Neural progenitor cell (in vitro differentiated cells): ENCODE measurements around the gene OMG. TPM values are rescaled to one million over a fixed set of nuclear protein-coding genes. Genes with fewer than 3 reads are reported as not detected.

Experiments used
- DNase-seq: peaks from one replicate; pipeline ENCODE4 v3.0.0-alpha.2; 2016; ENCODE audit warnings: low spot score
- H2AFZ ChIP-seq: fragments of 200-600 bp; sonication (generic); replicated peaks from 2 replicates; pipeline ENCODE4 v1.6.1; 2016; ENCODE audit warnings: antibody characterized with exemption
- H3F3A ChIP-seq: fragments of 200-600 bp; sonication (generic); 2 replicates; pipeline ENCODE4 v1.6.1; 2016; ENCODE audit warnings: antibody characterized with exemption, low read depth
- H3K27ac ChIP-seq: fragments of 200-600 bp; sonication (generic); 2 replicates; pipeline ENCODE4 v1.5.1; 2016; ENCODE audit warnings: mild to moderate bottlenecking
- H3K27me3 ChIP-seq: fragments of 200-600 bp; sonication (generic); 2 replicates; pipeline ENCODE4 v1.6.1; 2016; ENCODE audit warnings: mild to moderate bottlenecking, moderate library complexity
- H3K36me3 ChIP-seq: fragments of 200-600 bp; sonication (generic); 2 replicates; pipeline ENCODE4 v1.5.1; 2016
- H3K4me1 ChIP-seq: fragments of 200-600 bp; sonication (generic); 2 replicates; pipeline ENCODE4 v1.6.1; 2016; ENCODE audit warnings: mixed run types
- H3K4me2 ChIP-seq: fragments of 200-600 bp; sonication (generic); 2 replicates; pipeline ENCODE4 v1.6.1; 2016
- H3K4me3 ChIP-seq: fragments of 200-600 bp; sonication (generic); 2 replicates; pipeline ENCODE4 v1.5.1; 2016
- H3K79me2 ChIP-seq: fragments of 200-600 bp; sonication (generic); 2 replicates; pipeline ENCODE4 v1.6.1; 2016; ENCODE audit warnings: low read depth
- H3K9ac ChIP-seq: fragments of 200-600 bp; sonication (generic); 2 replicates; pipeline ENCODE4 v1.6.1; 2016
- H3K9me3 ChIP-seq: fragments of 200-600 bp; sonication (generic); 2 replicates; pipeline ENCODE4 v1.5.1; 2016; ENCODE audit warnings: low read depth
- H4K20me1 ChIP-seq: fragments of 200-600 bp; sonication (generic); 2 replicates; pipeline ENCODE4 v1.6.1; 2016; ENCODE audit warnings: low read depth
- H3K27ac Mint-ChIP-seq: 3 replicates; pipeline ENCODE4 v1.8.0; 2021; ENCODE audit warnings: mixed read lengths
- H3K27me3 Mint-ChIP-seq: 2 replicates; pipeline ENCODE4 v1.8.0; 2022; ENCODE audit warnings: low read depth, mild to moderate bottlenecking, inconsistent platforms, moderate library complexity, mixed read lengths; ENCODE audit not compliant: insufficient read depth
- H3K36me3 Mint-ChIP-seq: 3 replicates; pipeline ENCODE4 v1.8.0; 2021; ENCODE audit warnings: mixed read lengths
- H3K4me1 Mint-ChIP-seq: 3 replicates; pipeline ENCODE4 v1.8.0; 2021; ENCODE audit warnings: mixed read lengths
- H3K4me3 Mint-ChIP-seq: 3 replicates; pipeline ENCODE4 v1.8.0; 2021; ENCODE audit warnings: mild to moderate bottlenecking, moderate library complexity, mixed read lengths
- H3K9me3 Mint-ChIP-seq: 3 replicates; pipeline ENCODE4 v1.8.0; 2020; ENCODE audit warnings: mixed read lengths
- EZH2 ChIP-seq: fragments of 200-600 bp; sonication (generic); IDR thresholded peaks from 2 replicates; pipeline ENCODE4 v1.6.1; 2017; ENCODE audit warnings: antibody characterized with exemption, mild to moderate bottlenecking, moderate library complexity
- EZH2phosphoT487 ChIP-seq: fragments of 200-600 bp; sonication (generic); IDR thresholded peaks from 2 replicates; pipeline ENCODE4 v1.6.1; 2017; ENCODE audit warnings: antibody characterized with exemption
- total RNA-seq: library from RNA; depleted of rRNA; stranded (reverse); fragments of >200 nt; gene quantifications from 2 replicates; pipeline ENCODE4 v1.2.3, GENCODE V29; 2015; ENCODE audit warnings: low replicate concordance
- TF ChIP-seq, protein P1 (sequence below): fragments of 200-600 bp; sonication (generic); IDR thresholded peaks from 2 replicates; pipeline ENCODE4 v1.5.1; 2017; ENCODE audit warnings: antibody characterized with exemption, mild to moderate bottlenecking

OMG gene
- total RNA-seq, 1 donor from 2014 or later, result not detected

- peaks cover 3% of the 10 kb centered on the region for H3K36me3 Mint-ChIP-seq
- no peaks in the 10 kb centered on the region for H3K4me1 Mint-ChIP-seq
- no peak overlapping the region for H3K27ac Mint-ChIP-seq
Observed at GRCh38 chr17:31254654-31255053, 42.4 kb downstream of the OMG start.

DNA sequence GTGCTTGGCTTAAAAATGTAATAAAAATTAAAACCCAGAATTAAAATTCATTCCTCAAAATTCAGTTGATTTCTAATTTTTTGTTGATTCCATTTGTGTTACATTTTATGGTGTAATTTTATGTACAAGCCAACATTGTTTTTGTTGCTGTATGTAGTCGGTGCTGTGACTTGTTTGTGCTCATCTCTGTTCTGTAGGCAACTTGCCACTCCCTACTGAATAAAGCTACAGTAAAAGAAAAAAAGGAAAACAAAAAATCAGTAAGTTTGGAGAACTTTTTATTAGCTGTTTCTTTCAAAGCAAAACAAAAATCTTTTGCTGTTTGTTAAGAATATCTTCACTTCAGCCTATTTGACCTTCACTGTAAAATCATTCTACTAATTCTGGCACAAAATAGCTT lies 44.3 kb downstream of the OMG start:
- H3K27me3 ChIP-seq, result no peaks in the 10 kb centered on the region
- DNase-seq, result no peak
- H4K20me1 ChIP-seq, result no peaks in the 10 kb centered on the region
- no peaks in the 10 kb centered on the region for H3K4me1 ChIP-seq
- H3K27me3 Mint-ChIP-seq, result no peaks in the 10 kb centered on the region
- H3K4me2 ChIP-seq, result no peak overlapping the region
- H3K27ac ChIP-seq, result no peak overlapping the region
- no peak overlapping the region for H3K4me3 Mint-ChIP-seq
- no peak overlapping the region for H2AFZ ChIP-seq
- no peak overlapping the region for H3K9ac ChIP-seq
- H3K27ac Mint-ChIP-seq, result no peak overlapping the region
- H3K79me2 ChIP-seq, result no peaks in the 10 kb centered on the region
- TF ChIP-seq EZH2phosphoT487 (no peak), EZH2 (no peak)
- TF ChIP-seq, protein P1, sequence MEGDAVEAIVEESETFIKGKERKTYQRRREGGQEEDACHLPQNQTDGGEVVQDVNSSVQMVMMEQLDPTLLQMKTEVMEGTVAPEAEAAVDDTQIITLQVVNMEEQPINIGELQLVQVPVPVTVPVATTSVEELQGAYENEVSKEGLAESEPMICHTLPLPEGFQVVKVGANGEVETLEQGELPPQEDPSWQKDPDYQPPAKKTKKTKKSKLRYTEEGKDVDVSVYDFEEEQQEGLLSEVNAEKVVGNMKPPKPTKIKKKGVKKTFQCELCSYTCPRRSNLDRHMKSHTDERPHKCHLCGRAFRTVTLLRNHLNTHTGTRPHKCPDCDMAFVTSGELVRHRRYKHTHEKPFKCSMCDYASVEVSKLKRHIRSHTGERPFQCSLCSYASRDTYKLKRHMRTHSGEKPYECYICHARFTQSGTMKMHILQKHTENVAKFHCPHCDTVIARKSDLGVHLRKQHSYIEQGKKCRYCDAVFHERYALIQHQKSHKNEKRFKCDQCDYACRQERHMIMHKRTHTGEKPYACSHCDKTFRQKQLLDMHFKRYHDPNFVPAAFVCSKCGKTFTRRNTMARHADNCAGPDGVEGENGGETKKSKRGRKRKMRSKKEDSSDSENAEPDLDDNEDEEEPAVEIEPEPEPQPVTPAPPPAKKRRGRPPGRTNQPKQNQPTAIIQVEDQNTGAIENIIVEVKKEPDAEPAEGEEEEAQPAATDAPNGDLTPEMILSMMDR, result no peak
- H3K9me3 Mint-ChIP-seq, result no peaks in the 10 kb centered on the region
- H3F3A ChIP-seq, result no peaks in the 10 kb centered on the region
- no peaks in the 10 kb centered on the region for H3K9me3 ChIP-seq
- H3K36me3 Mint-ChIP-seq, result peaks cover 7% of the 10 kb centered on the region
- no peak overlapping the region for H3K4me3 ChIP-seq
- peaks cover 5% of the 10 kb centered on the region for H3K36me3 ChIP-seq
- no peaks in the 10 kb centered on the region for H3K4me1 Mint-ChIP-seq

More at GRCh38 chr17:31254654-31255053, 42.4 kb downstream of the OMG start:
- TF ChIP-seq EZH2phosphoT487, result no peak
- no peak for TF ChIP-seq EZH2
- no peak overlapping the region for H2AFZ ChIP-seq
- Mint-ChIP-seq H3K4me3 (no peak overlapping the region), H3K9me3 (no peaks in the 10 kb centered on the region), H3K27me3 (no peaks in the 10 kb centered on the region)
- no peak for DNase-seq
- H3K27ac ChIP-seq, result no peak overlapping the region
- no peak overlapping the region for H3K9ac ChIP-seq
- H3K36me3 ChIP-seq, result peaks cover 9% of the 10 kb centered on the region
- no peaks in the 10 kb centered on the region for H3F3A ChIP-seq
- no peaks in the 10 kb centered on the region for H4K20me1 ChIP-seq
- H3K27me3 ChIP-seq, result no peaks in the 10 kb centered on the region
- no peak overlapping the region for H3K4me3 ChIP-seq
- no peak overlapping the region for H3K4me2 ChIP-seq
- no peaks in the 10 kb centered on the region for H3K79me2 ChIP-seq
- H3K4me1 ChIP-seq, result no peaks in the 10 kb centered on the region
- no peaks in the 10 kb centered on the region for H3K9me3 ChIP-seq

- H3K27me3 ChIP-seq, result no peaks in the 10 kb centered on the region
- H3K4me3 Mint-ChIP-seq, result no peak overlapping the region
- H3K9ac ChIP-seq, result no peak overlapping the region
- no peaks in the 10 kb centered on the region for H3K27me3 Mint-ChIP-seq
- no peaks in the 10 kb centered on the region for H3K9me3 ChIP-seq
- H3K4me2 ChIP-seq, result no peak overlapping the region
- peaks cover 5% of the 10 kb centered on the region for H3K36me3 ChIP-seq
- H2AFZ ChIP-seq, result no peak overlapping the region
- TF ChIP-seq EZH2phosphoT487, result no peak
- TF ChIP-seq EZH2, result no peak
- TF ChIP-seq, protein P1, result no peak
- no peak overlapping the region for H3K27ac ChIP-seq
- no peaks in the 10 kb centered on the region for H3F3A ChIP-seq
- no peak overlapping the region for H3K27ac Mint-ChIP-seq
- H4K20me1 ChIP-seq, result no peaks in the 10 kb centered on the region
- peaks cover 10% of the 10 kb centered on the region for H3K36me3 Mint-ChIP-seq
- H3K4me1 Mint-ChIP-seq, result no peaks in the 10 kb centered on the region
- no peaks in the 10 kb centered on the region for H3K9me3 Mint-ChIP-seq
- no peak overlapping the region for H3K4me3 ChIP-seq
- no peaks in the 10 kb centered on the region for H3K79me2 ChIP-seq
- no peak for DNase-seq
- no peaks in the 10 kb centered on the region for H3K4me1 ChIP-seq
Observed at GRCh38 chr17:31251970-31252328, 45.1 kb downstream of the OMG start.

DNA sequence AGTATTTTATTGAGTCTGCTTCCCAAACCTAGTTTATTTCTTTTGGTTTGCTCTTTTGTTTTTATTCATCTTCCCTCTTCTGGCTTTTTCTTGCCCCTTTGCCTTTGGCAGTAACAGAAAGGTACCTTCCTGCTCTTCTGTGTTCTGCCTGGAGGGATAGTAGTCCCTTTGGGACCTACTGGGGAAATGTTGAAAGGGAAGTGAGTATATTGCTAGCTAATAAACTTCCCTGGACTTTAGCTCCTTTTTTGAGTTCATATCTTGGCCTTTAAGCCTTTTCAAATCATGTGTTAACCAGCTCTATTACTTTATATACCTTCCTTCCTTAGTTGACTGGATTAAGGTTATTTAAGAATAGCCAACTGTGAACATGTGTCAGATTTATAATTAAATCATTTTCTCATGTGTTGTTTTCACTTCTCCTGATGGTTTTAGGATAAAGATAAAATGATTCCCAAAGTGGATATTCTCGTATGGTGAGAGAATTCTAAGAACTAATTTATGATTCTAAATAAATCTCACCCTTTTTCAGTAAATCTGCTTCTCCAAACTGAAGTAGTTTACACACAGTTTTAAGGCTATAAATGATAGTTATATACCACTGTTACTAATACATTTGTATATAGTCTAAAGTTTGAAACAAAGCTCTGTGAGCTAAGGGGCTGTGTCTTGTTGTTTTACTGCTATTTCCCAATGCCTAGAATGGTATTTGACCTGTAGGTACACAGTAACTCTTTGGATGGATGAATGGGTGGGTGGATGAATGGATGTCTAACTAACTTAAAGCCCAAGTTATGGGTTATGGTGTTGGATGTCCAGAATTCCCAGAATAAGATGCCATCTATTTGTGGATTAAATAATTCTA lies 45.7 kb downstream of the OMG start:
- no peak overlapping the region for H3K27ac Mint-ChIP-seq
- no peak for DNase-seq
- H3K4me1 ChIP-seq, result no peaks in the 10 kb centered on the region

More for the DNA sequence above, 45.7 kb downstream of the OMG start:
- H3K4me3 Mint-ChIP-seq, result no peak overlapping the region
- no peaks in the 10 kb centered on the region for H3K27me3 ChIP-seq
- no peaks in the 10 kb centered on the region for H3K4me1 Mint-ChIP-seq
- H3K36me3 ChIP-seq, result peaks cover 5% of the 10 kb centered on the region
- H3K4me2 ChIP-seq, result no peak overlapping the region
- TF ChIP-seq EZH2phosphoT487 (no peak), EZH2 (no peak)
- TF ChIP-seq, protein P1, result no peak
- H3K79me2 ChIP-seq, result no peaks in the 10 kb centered on the region
- H3K9me3 ChIP-seq, result no peaks in the 10 kb centered on the region
- no peaks in the 10 kb centered on the region for H3F3A ChIP-seq
- H3K9me3 Mint-ChIP-seq, result no peaks in the 10 kb centered on the region
- no peaks in the 10 kb centered on the region for H3K27me3 Mint-ChIP-seq
- H3K4me3 ChIP-seq, result no peak overlapping the region
- no peak overlapping the region for H3K9ac ChIP-seq
- H3K36me3 Mint-ChIP-seq, result peaks cover 10% of the 10 kb centered on the region
- no peak overlapping the region for H3K27ac ChIP-seq
- H4K20me1 ChIP-seq, result no peaks in the 10 kb centered on the region
- H2AFZ ChIP-seq, result no peak overlapping the region
